ENCODE measurements around the gene HBEGF. TPM values are rescaled to one million over a fixed set of nuclear protein-coding genes. Genes with fewer than 3 reads are reported as not detected.

HBEGF gene
- total RNA-seq, 1 experiment from 2014 or later, result 2.4 TPM

GRCh38 chr5:140327589-140327988, 18.8 kb downstream of the HBEGF start:
- H4K8ac ChIP-seq (replicated peaks; ENCODE audit: insufficient read length, low read depth, low read length), result no peak overlapping the region
- no peak overlapping the region for H3K14ac ChIP-seq (ENCODE audit: insufficient read depth, low read length)
- Mint-ChIP-seq H3K27ac (no peak overlapping the region; a peak in 1 of 7 replicates), H3K9me3 (no peaks in the 10 kb centered on the region), H3K36me3 (ENCODE audit: insufficient read depth in 1 of 3, low read depth in 3 of 3) (no peaks in the 10 kb centered on the region), H3K4me3 (no peak overlapping the region; a peak in 1 of 5 replicates), H3K27me3 (ENCODE audit: low read depth) (no peaks in the 10 kb centered on the region; the same call in 1 of the 2 replicates), H3K4me1 (peaks cover 10 to 13% of the 10 kb centered on the region in 2 experiments)
- no peak overlapping the region for H2AK5ac ChIP-seq (ENCODE audit: insufficient read length, low read length)
- H3K9ac ChIP-seq (ENCODE audit: extremely low read depth, insufficient read length, low read length), result no peak overlapping the region
- no peak for DNase-seq
- no peaks in the 10 kb centered on the region for H3K79me2 ChIP-seq (ENCODE audit: insufficient read depth, low read length)
- no peak overlapping the region for H3K27ac ChIP-seq (ENCODE audit: insufficient read length, low read depth, low read length)
- no peak overlapping the region for H3K4me2 ChIP-seq (ENCODE audit: insufficient read depth, insufficient read length, low read length)
- H3K79me1 ChIP-seq (ENCODE audit: insufficient read depth, low read depth, low read length, poor library complexity, severe bottlenecking), result no peaks in the 10 kb centered on the region
- no peaks in the 10 kb centered on the region; the same call in 1 of the 2 replicates for H3K27me3 ChIP-seq (ENCODE audit: insufficient read depth, low read length)
- H3K23ac ChIP-seq (ENCODE audit: insufficient read length, low read depth, low read length), result no peak overlapping the region
- H3K4ac ChIP-seq (ENCODE audit: low read depth, low read length), result no peak overlapping the region
- H4K5ac ChIP-seq (ENCODE audit: insufficient read length, low read depth, low read length), result no peak overlapping the region
- no peaks in the 10 kb centered on the region for H4K20me1 ChIP-seq (ENCODE audit: control insufficient read depth, insufficient read depth, insufficient read length)
- H3K56ac ChIP-seq (ENCODE audit: insufficient read length, low read depth, low read length), result no peak overlapping the region
- no peaks in the 10 kb centered on the region for H3K4me1 ChIP-seq (ENCODE audit: insufficient read depth, low read length)
- no peak overlapping the region for H2BK5ac ChIP-seq (ENCODE audit: insufficient read length, low read length)
- H2BK20ac ChIP-seq (ENCODE audit: low read depth, low read length, poor library complexity, severe bottlenecking), result no peak overlapping the region
- H2BK15ac ChIP-seq (ENCODE audit: low read depth, low read length), result no peak overlapping the region
- TF ChIP-seq CTCF (conservative IDR thresholded peaks at IDR 0.05), result no peak
- WGBS (ENCODE audit: extremely low coverage, insufficient read length, low lambda C conversion rate), result no CpG with 5 or more reads among the region's 2 CpGs
- H2BK120ac ChIP-seq (ENCODE audit: low read depth, low read length, poor library complexity, severe bottlenecking), result no peak overlapping the region
- no peaks in the 10 kb centered on the region for H3K23me2 ChIP-seq (ENCODE audit: insufficient read length, low read depth, low read length, poor library complexity, severe bottlenecking)
- H4K91ac ChIP-seq (ENCODE audit: insufficient read length, low read depth, low read length), result no peak overlapping the region
- no peak overlapping the region for H2AFZ ChIP-seq (ENCODE audit: low read length)
- H2BK12ac ChIP-seq (ENCODE audit: insufficient read length, low read depth, low read length), result no peak overlapping the region
- H3K9me3 ChIP-seq (ENCODE audit: control insufficient read depth, low read depth, low read length), result no peaks in the 10 kb centered on the region
- H3T11ph ChIP-seq (ENCODE audit: low read length), result no peak overlapping the region
- no peak overlapping the region for H3K18ac ChIP-seq (ENCODE audit: insufficient read length, low read depth, low read length)

All from H9 (cell line).